ENCODE data around the gene TPSAB1. TPM values are rescaled to one million over a fixed set of nuclear protein-coding genes. Genes with fewer than 3 reads are reported as not detected.
"Not testable (repeated sequence)": the region's sequence is repeated elsewhere in the genome, so short reads cannot be mapped to it uniquely, and the experiment has no call there.

TPSAB1 gene
- total and polyA plus RNA-seq, 4 experiments from 2014 or later, result not detected

DNA sequence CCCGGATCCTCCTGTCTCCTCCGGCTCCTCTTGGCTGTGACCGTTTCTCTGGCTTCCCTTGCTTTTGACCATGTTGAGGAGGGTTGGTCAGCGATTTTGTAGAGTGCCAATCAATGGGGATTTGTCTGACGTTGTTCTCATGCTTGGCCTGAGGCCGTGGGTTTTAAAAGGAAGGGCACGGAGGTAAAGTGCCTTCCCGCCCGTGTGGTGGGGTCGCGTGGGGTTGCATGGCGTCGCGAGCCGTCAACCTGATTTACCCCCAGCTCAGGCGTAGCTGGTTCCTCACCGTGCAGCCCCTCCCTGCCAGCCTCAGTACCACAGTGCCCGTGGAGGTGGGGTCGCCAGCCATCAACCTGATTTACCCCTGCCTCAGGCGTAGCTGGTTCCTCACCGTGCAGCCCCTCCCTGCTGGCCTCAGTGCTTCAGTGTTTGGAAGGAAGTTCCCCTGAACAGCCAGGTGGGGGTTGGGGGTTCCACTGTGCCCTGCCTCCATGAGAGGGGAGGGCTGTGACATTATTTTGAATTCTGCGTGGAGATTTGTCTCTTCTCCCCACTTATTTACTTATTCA lies 5.0 kb downstream of the TPSAB1 start:
- Histone ChIP-seq H3K4me3 (ENCODE audit: low read length in 2 of 2) (no peak overlapping the region), H3K4me1 (ENCODE audit: insufficient read depth, low read length) (no peaks in the 10 kb centered on the region), H3K27me3 (ENCODE audit: insufficient read depth, low read length) (no peaks in the 10 kb centered on the region), H3K36me3 (ENCODE audit: insufficient read depth, low read length) (no peaks in the 10 kb centered on the region), H3K9me3 (ENCODE audit: control insufficient read depth in 1 of 2, low read length in 2 of 2) (no peaks in the 10 kb centered on the region), H3K27ac (ENCODE audit: low read depth, low read length) (no peak overlapping the region)
- intact Hi-C loops (cut with micrococcal nuclease), result no loop called here
- Mint-ChIP-seq H3K27me3 (peaks cover 4 to 7% of the 10 kb centered on the region in 2 donors), H3K4me1 (peaks cover 0 to 3% (median under 1%) of the 10 kb centered on the region in 4 donors), H3K9me3 (no peaks in the 10 kb centered on the region), H3K36me3 (no peaks in the 10 kb centered on the region), H3K27ac (no peak overlapping the region), H3K4me3 (no peak overlapping the region)
- ChIA-PET CTCF (ENCODE audit: partially characterized antibody) (no interaction called here), POLR2A (ENCODE audit: partially characterized antibody) (interaction anchor here (0.6 kb wide), 1 partner anchor 115 kb away, joined by 3 read pairs; no protein-coding TSS in a partner anchor)
- DNase-seq, result no peak

DNA sequence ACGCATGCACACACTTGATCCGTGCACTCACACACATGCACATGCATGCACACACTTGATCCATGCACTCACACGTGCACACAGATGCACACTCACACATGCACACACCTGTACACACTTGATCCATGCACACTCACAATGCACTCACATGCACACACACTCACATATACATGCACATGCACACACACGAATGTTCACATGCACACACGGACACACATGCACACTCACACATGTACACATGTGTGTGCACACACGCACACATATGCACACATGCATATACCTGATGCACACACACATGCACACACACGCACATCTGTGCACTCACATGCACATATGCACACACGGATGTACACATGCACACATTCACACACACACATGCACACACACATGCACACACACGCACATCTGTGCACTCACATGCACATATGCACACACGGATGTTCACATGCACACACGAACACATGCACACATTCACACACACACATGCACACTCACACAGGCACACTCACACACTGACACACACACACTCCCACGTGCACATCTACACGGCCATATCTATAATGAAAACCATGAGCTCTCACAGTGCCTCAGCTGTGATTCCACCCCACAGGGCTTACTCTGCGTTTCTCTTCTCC lies 7.5 kb downstream of the TPSAB1 start:
- H3K9me3 Mint-ChIP-seq; H3K4me1 ChIP-seq (ENCODE audit: insufficient read depth, low read length); H3K36me3 ChIP-seq (ENCODE audit: insufficient read depth, low read length); H3K27ac ChIP-seq (ENCODE audit: low read depth, low read length); H3K36me3 Mint-ChIP-seq; intact Hi-C loops (cut with micrococcal nuclease); H3K4me3 ChIP-seq (ENCODE audit: low read length in 2 of 2); H3K9me3 ChIP-seq (ENCODE audit: control insufficient read depth in 1 of 2, low read length in 2 of 2); CTCF ChIA-PET (ENCODE audit: partially characterized antibody); H3K27me3 Mint-ChIP-seq; DNase-seq; H3K4me1 Mint-ChIP-seq; POLR2A ChIA-PET (ENCODE audit: partially characterized antibody); H3K27me3 ChIP-seq (ENCODE audit: insufficient read depth, low read length): not testable (repeated sequence)
- Mint-ChIP-seq H3K4me3 (peak overlapping the region in 1 of 8 donors; percentile 15), H3K27ac (peak overlapping the region in 2 of 7 donors; percentile 17 to 24)

- H3K36me3 ChIP-seq (ENCODE audit: insufficient read depth, low read length); CTCF ChIA-PET (ENCODE audit: partially characterized antibody); DNase-seq; H3K27me3 Mint-ChIP-seq; H3K36me3 Mint-ChIP-seq; H3K27ac Mint-ChIP-seq; POLR2A ChIA-PET (ENCODE audit: partially characterized antibody); H3K4me1 Mint-ChIP-seq; H3K4me3 ChIP-seq (ENCODE audit: low read length in 2 of 2); H3K4me3 Mint-ChIP-seq; H3K27ac ChIP-seq (ENCODE audit: low read depth, low read length); H3K27me3 ChIP-seq (ENCODE audit: insufficient read depth, low read length); H3K9me3 ChIP-seq (ENCODE audit: control insufficient read depth in 1 of 2, low read length in 2 of 2); H3K9me3 Mint-ChIP-seq; H3K4me1 ChIP-seq (ENCODE audit: insufficient read depth, low read length); intact Hi-C loops (cut with micrococcal nuclease): not testable (repeated sequence)
Measured at GRCh38 chr16:1249031-1249755, 8.7 kb downstream of the TPSAB1 start.

GRCh38 chr16:1253701-1254364 lies 13.3 kb downstream of the TPSAB1 start:
- H3K4me3 ChIP-seq (ENCODE audit: low read length in 2 of 2); H3K27ac ChIP-seq (ENCODE audit: low read depth, low read length); H3K4me3 Mint-ChIP-seq; H3K4me1 ChIP-seq (ENCODE audit: insufficient read depth, low read length); H3K9me3 Mint-ChIP-seq; H3K36me3 ChIP-seq (ENCODE audit: insufficient read depth, low read length); H3K27me3 ChIP-seq (ENCODE audit: insufficient read depth, low read length); POLR2A ChIA-PET (ENCODE audit: partially characterized antibody); H3K36me3 Mint-ChIP-seq; H3K9me3 ChIP-seq (ENCODE audit: control insufficient read depth in 1 of 2, low read length in 2 of 2); H3K4me1 Mint-ChIP-seq; CTCF ChIA-PET (ENCODE audit: partially characterized antibody); DNase-seq; H3K27ac Mint-ChIP-seq; intact Hi-C loops (cut with micrococcal nuclease); H3K27me3 Mint-ChIP-seq: not testable (repeated sequence)

GRCh38 chr16:1254821-1255220 lies 14.3 kb downstream of the TPSAB1 start:
- H3K27me3 Mint-ChIP-seq; intact Hi-C loops (cut with micrococcal nuclease); H3K4me3 ChIP-seq (ENCODE audit: low read length in 2 of 2); DNase-seq; H3K36me3 Mint-ChIP-seq; H3K9me3 ChIP-seq (ENCODE audit: control insufficient read depth in 1 of 2, low read length in 2 of 2); H3K4me1 Mint-ChIP-seq; H3K4me3 Mint-ChIP-seq; H3K27ac Mint-ChIP-seq; H3K27me3 ChIP-seq (ENCODE audit: insufficient read depth, low read length); H3K4me1 ChIP-seq (ENCODE audit: insufficient read depth, low read length); H3K36me3 ChIP-seq (ENCODE audit: insufficient read depth, low read length); H3K9me3 Mint-ChIP-seq; H3K27ac ChIP-seq (ENCODE audit: low read depth, low read length); CTCF ChIA-PET (ENCODE audit: partially characterized antibody): not testable (repeated sequence)
- POLR2A ChIA-PET (ENCODE audit: partially characterized antibody), result interaction anchor here (0.6 kb wide), 1 partner anchor 601 kb away, joined by 4 read pairs; no protein-coding TSS in a partner anchor

- H3K36me3 Mint-ChIP-seq; H3K27ac ChIP-seq (ENCODE audit: low read depth, low read length); H3K4me1 ChIP-seq (ENCODE audit: insufficient read depth, low read length); H3K4me1 Mint-ChIP-seq; CTCF ChIA-PET (ENCODE audit: partially characterized antibody); H3K9me3 ChIP-seq (ENCODE audit: control insufficient read depth in 1 of 2, low read length in 2 of 2); H3K27me3 Mint-ChIP-seq; intact Hi-C loops (cut with micrococcal nuclease); H3K27ac Mint-ChIP-seq; H3K4me3 ChIP-seq (ENCODE audit: low read length in 2 of 2); H3K9me3 Mint-ChIP-seq; H3K4me3 Mint-ChIP-seq; H3K27me3 ChIP-seq (ENCODE audit: insufficient read depth, low read length); H3K36me3 ChIP-seq (ENCODE audit: insufficient read depth, low read length); DNase-seq: not testable (repeated sequence)
- POLR2A ChIA-PET (ENCODE audit: partially characterized antibody), result interaction anchor here (0.6 kb wide), 1 partner anchor 601 kb away, joined by 4 read pairs; no protein-coding TSS in a partner anchor
Measured at GRCh38 chr16:1255276-1256122, 15.0 kb downstream of the TPSAB1 start, which contains the start of gene TPSD1. TSS of gene TPSD1 (plus strand) at chr16:1256069. CDS start at chr16:1256281, 212 bp downstream.
